DOHH2 (cell line): ENCODE data around the gene ZFX.
"Not testable (repeated sequence)": the region's sequence is repeated elsewhere in the genome, so short reads cannot be mapped to it uniquely, and the experiment has no call there.

Experiments
- H3F3A ChIP-seq: fragments of 200-600 bp; sonication (generic), shearing (Covaris generic); 2 replicates; pipeline ENCODE4 v1.6.0; 2016; ENCODE audit warnings: antibody characterized with exemption, mild to moderate bottlenecking; ENCODE audit not compliant: control insufficient read depth, insufficient read depth
- H3K27ac ChIP-seq: fragments of 200-600 bp; sonication (generic); 2 replicates; pipeline ENCODE4 v1.5.1; 2014; ENCODE audit warnings: low read depth, mild to moderate bottlenecking, low read length, moderate library complexity
- H3K27me3 ChIP-seq: fragments of 200-600 bp; sonication (generic); 2 replicates; pipeline ENCODE4 v1.6.1; 2014; ENCODE audit warnings: mild to moderate bottlenecking, low read length, mixed read lengths; ENCODE audit not compliant: control insufficient read depth
- H3K36me3 ChIP-seq: fragments of 200-600 bp; sonication (generic); 2 replicates; pipeline ENCODE4 v1.6.1; 2014; ENCODE audit warnings: mild to moderate bottlenecking, low read length, moderate library complexity, mixed read lengths; ENCODE audit not compliant: control insufficient read depth
- H3K4me1 ChIP-seq: fragments of 200-600 bp; sonication (generic); 2 replicates; pipeline ENCODE4 v1.6.1; 2014; ENCODE audit warnings: mild to moderate bottlenecking, low read length, mixed read lengths; ENCODE audit not compliant: control insufficient read depth
- H3K4me2 ChIP-seq: fragments of 200-600 bp; sonication (generic); 2 replicates; pipeline ENCODE4 v1.6.0; 2014; ENCODE audit warnings: mild to moderate bottlenecking, low read length, moderate library complexity
- H3K4me3 ChIP-seq: fragments of 200-600 bp; sonication (generic); 2 replicates; pipeline ENCODE4 v1.5.1; 2014; ENCODE audit warnings: mild to moderate bottlenecking, low read length, mixed read lengths
- H3K79me2 ChIP-seq: fragments of 200-600 bp; sonication (generic); 2 replicates; pipeline ENCODE4 v1.6.1; 2014; ENCODE audit warnings: mild to moderate bottlenecking, low read length, mixed read lengths; ENCODE audit not compliant: control insufficient read depth
- H3K9me2 ChIP-seq: fragments of 200-600 bp; sonication (generic); replicated peaks from 2 replicates; pipeline ENCODE4 v1.6.1; 2014; ENCODE audit warnings: mild to moderate bottlenecking, low read length, mixed read lengths; ENCODE audit not compliant: control insufficient read depth
- H3K9me3 ChIP-seq: fragments of 200-600 bp; sonication (generic); 2 replicates; pipeline ENCODE4 v1.6.1; 2014; ENCODE audit warnings: antibody characterized with exemption, low read length, mixed read lengths; ENCODE audit not compliant: control insufficient read depth, insufficient read depth
- H4K20me1 ChIP-seq: fragments of 200-600 bp; sonication (generic); 2 replicates; pipeline ENCODE4 v1.6.0; 2014; ENCODE audit warnings: low read depth, mild to moderate bottlenecking, antibody characterized with exemption, low read length, moderate library complexity; ENCODE audit not compliant: control insufficient read depth, insufficient read depth
- CTCF ChIP-seq: fragments of 200-600 bp; sonication (generic); IDR thresholded peaks from one replicate; pipeline ENCODE4 v1.5.1; 2014; ENCODE audit warnings: antibody characterized with exemption, mild to moderate bottlenecking, low read depth, low read length; ENCODE audit not compliant: poor library complexity, severe bottlenecking
- EZH2phosphoT487 ChIP-seq: fragments of 200-600 bp; sonication (generic); IDR thresholded peaks from 2 replicates; pipeline ENCODE4 v1.6.1; 2017; ENCODE audit warnings: borderline replicate concordance, mild to moderate bottlenecking, antibody characterized with exemption, low read length, moderate library complexity, mixed read lengths

ZFX gene

DNA sequence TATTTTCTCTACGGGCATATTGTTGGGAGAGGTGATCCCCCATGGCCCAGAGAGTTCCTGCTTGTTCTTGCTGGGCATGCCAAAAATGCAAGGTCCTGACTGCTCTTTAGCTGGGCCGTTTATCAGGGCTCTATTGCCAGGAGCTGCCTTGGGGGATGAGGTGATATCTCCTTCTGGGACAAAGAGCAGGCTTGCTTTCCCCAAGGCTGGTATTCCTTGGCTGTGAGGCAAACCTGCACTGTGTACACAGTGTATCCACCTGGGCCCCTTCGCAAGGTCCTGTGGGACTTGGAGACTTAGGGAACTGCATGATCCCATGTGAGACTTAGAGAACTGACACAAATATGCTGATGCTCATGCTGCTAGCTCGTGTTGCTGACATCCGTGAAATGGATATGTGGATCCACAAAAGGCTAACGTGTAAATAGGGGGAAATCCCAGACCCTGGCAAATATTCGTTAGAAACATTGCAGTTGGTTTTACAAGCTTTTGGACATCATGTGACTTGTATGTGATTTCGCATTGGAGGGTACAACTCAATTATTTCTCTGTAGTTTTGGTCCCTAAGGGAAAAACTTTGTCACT, 24.4 kb upstream of the ZFX start:
- no peaks in the 10 kb centered on the region for H3K79me2 ChIP-seq
- no peaks in the 10 kb centered on the region for H3K27me3 ChIP-seq
- H3K27ac ChIP-seq = no peak overlapping the region
- H3K9me2 ChIP-seq = no peaks in the 10 kb centered on the region
- H3K9me3 ChIP-seq = no peaks in the 10 kb centered on the region
- no peaks in the 10 kb centered on the region for H3K36me3 ChIP-seq
- TF ChIP-seq CTCF = no peak
- no peak for TF ChIP-seq EZH2phosphoT487
- no peaks in the 10 kb centered on the region for H3F3A ChIP-seq
- no peak overlapping the region for H3K4me2 ChIP-seq
- no peaks in the 10 kb centered on the region for H4K20me1 ChIP-seq
- no peak overlapping the region for H3K4me3 ChIP-seq
- H3K4me1 ChIP-seq = no peaks in the 10 kb centered on the region

- no peak overlapping the region for H3K4me2 ChIP-seq
- no peaks in the 10 kb centered on the region for H3K36me3 ChIP-seq
- H3K27me3 ChIP-seq = no peaks in the 10 kb centered on the region
- TF ChIP-seq EZH2phosphoT487 (no peak), CTCF (no peak)
- no peaks in the 10 kb centered on the region for H4K20me1 ChIP-seq
- H3K9me2 ChIP-seq = no peaks in the 10 kb centered on the region
- H3K27ac ChIP-seq = no peak overlapping the region
- no peak overlapping the region for H3K4me3 ChIP-seq
- H3F3A ChIP-seq = no peaks in the 10 kb centered on the region
- H3K4me1 ChIP-seq = no peaks in the 10 kb centered on the region
- no peaks in the 10 kb centered on the region for H3K79me2 ChIP-seq
- no peaks in the 10 kb centered on the region for H3K9me3 ChIP-seq
Observed at GRCh38 chrX:24131476-24131875, 18.1 kb upstream of the ZFX start.

DNA sequence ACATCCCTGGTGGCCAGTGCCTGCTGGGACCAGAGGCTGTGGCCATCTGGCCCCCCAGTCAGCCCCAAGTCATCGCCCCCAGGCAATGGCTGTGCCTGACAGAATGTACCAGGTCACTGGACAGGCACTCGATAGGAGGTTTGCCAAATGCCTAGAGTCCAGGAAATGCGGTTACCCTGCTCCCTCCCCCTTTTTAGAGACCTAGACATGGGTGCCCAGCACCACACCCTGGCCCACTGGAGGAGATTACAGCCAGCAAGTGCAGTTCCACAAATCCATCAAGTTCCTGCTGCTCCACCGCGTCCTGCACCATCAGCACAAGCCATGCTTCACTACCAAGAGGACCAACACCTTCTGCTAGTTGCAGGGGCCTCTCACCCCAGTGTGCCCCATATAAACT, 16.2 kb upstream of the ZFX start:
- no peak overlapping the region for H3K27ac ChIP-seq
- H3F3A ChIP-seq = no peaks in the 10 kb centered on the region
- H3K27me3 ChIP-seq = no peaks in the 10 kb centered on the region
- no peak overlapping the region for H3K4me2 ChIP-seq
- no peaks in the 10 kb centered on the region for H3K4me1 ChIP-seq
- no peaks in the 10 kb centered on the region for H3K36me3 ChIP-seq
- TF ChIP-seq CTCF = no peak
- no peak for TF ChIP-seq EZH2phosphoT487
- no peaks in the 10 kb centered on the region for H3K9me2 ChIP-seq
- no peak overlapping the region for H3K4me3 ChIP-seq
- no peaks in the 10 kb centered on the region for H4K20me1 ChIP-seq
- no peaks in the 10 kb centered on the region for H3K9me3 ChIP-seq
- H3K79me2 ChIP-seq = no peaks in the 10 kb centered on the region

GRCh38 chrX:24135768-24136167, 13.8 kb upstream of the ZFX start:
- H3K4me1 ChIP-seq, H3K4me3 ChIP-seq, H4K20me1 ChIP-seq, H3K4me2 ChIP-seq, H3K27me3 ChIP-seq, H3K36me3 ChIP-seq, H3F3A ChIP-seq, H3K9me2 ChIP-seq, H3K9me3 ChIP-seq, H3K27ac ChIP-seq, H3K79me2 ChIP-seq: not testable (repeated sequence)
